HG03378 (cell line): ENCODE data around the gene AMIGO1.

ENCODE experiments used
- ATAC-seq: cut with Tn5 transposase; IDR thresholded peaks from one replicate; pipeline ENCODE4 v1.9.1; 2021; ENCODE audit warnings: mild to moderate bottlenecking, moderate library complexity; ENCODE audit not compliant: unreplicated experiment

Gene AMIGO1, protein sequence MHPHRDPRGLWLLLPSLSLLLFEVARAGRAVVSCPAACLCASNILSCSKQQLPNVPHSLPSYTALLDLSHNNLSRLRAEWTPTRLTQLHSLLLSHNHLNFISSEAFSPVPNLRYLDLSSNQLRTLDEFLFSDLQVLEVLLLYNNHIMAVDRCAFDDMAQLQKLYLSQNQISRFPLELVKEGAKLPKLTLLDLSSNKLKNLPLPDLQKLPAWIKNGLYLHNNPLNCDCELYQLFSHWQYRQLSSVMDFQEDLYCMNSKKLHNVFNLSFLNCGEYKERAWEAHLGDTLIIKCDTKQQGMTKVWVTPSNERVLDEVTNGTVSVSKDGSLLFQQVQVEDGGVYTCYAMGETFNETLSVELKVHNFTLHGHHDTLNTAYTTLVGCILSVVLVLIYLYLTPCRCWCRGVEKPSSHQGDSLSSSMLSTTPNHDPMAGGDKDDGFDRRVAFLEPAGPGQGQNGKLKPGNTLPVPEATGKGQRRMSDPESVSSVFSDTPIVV

DNA sequence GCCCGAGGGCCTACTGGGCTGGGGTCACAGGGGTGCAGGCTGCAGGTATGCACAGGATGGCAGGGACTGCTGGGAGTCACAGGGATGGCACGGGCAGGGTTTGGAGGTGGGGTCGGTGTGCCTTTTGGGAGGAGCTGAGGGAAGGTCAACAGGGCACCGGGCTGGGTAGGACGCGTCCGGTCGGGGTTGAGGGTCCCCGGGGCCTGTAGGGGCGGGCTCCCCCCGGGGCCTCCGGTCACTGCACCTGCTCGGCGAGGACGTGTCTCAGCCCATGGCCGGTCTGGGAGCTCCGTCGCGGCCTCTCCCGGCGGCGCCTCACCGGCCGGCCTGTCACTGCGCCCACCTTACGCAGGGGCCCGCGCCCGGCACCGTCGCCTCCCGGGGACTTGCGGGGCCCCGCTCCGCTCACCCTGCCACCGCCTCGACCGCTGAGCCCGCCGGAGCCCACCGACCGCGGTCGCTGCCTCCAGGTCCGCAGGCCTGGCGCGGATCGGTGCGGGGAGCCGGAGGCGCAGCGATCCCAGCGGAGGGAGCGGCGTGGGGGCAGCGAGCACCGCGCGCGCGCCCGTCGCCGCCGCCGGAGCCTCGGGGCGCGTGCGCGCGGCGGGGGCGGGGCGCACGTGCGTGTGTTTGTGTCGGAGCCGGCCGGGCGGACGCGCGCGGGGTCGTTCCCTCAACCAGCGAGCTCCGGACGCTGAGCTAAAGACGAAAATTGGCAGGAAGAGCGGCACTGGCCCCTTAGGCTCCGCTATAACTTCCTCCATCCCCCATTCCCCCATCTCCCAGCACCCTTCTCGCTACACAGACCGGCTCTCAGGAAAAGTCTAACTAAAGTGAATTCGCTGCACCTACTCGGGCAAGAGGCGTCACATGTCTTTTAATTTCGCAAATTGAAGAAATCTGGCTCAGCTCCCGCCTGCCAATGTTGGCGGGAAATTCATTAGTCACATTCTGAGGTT lies at the start of gene AMIGO1:
Gene AMIGO1 (minus strand): TSS at position 552 of the 959 bp plus-strand sequence. CDS start 815 bp downstream, outside the sequence.
- ATAC-seq: no peak

DNA sequence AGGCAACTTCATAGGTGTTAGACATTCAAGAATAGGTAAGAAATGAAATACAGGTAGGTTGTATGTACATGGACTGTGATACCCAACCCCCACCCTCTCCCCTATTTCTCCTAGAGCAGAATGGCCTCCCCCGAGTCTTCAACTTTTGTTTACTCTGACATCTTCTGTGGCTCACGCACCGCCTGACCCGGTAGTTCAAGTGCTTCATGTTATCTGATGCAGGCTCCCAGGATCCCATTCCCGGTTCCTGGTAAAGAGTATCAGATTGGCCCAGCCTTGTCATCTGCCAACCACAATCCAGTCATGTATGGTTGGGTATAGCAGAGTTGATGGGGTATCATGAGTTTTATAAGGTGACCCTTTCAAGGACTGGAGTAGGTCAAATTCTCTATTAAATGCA lies 48.0 kb upstream of the AMIGO1 start:
- ATAC-seq: no peak

DNA sequence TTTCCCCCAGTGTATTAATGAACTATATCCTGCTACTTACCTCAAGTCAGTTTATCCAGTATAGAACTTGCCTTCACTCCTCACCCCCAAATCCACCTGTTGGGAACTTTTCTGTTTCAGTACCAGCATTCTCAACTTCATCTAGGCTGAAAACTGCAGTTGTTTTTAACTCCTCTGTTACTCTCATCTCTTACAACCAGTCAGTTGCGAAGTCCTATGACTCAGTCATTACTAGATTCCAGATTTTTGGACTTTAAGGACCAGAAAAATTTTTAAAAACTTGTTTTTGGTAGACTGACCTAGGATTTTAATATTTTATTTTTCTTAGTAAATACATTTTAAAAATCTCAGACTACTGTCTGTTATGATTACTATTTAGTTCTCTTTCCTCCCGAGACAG lies 47.0 kb upstream of the AMIGO1 start:
- ATAC-seq: no peak

DNA sequence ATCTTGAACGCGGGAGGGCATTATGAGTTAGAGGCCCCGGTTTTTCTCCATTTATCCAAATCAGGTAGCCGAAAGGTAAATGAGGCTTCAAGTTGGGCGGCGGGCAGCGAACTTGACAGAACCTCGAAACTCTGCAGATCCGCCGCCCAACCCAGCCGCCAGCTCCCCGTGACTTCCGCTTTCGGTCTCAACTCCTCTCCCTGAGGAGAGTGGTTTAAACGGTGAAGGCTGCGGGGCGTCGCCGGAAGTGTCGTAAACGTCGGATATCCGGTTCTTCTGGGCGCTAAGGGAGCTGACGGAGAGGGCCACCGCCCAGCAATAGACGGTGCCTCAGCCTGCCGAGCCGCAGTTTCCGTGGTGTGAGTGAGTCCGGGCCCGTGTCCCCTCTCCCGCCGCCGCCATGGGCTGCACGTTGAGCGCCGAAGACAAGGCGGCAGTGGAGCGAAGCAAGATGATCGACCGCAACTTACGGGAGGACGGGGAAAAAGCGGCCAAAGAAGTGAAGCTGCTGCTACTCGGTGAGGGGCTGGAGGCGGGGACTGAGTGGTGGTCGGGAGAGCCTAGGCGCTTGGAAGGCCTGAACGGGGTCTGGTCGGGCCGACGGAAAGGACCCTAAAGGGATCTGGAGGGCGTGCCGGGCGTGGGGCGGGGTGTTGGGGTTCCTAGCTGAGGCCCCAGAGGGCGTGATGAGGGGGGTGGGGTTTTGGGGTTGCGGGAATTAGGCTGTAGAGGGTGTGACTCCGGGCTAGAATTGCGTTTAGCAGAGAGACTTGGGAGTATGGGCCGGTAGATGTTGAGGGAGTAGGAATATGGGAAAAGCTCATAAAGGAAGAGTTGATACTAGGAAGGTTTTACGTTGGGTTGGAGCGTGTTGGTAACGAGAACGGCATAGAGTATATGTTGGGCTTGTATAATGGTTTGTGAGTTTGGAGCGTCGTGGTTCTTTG lies 39.1 kb upstream of the AMIGO1 start, which contains the start of gene GNAI3:
Gene GNAI3 (plus strand): TSS at position 295 of the 947 bp plus-strand sequence. CDS start 106 bp downstream, at position 401.
- ATAC-seq: peak; percentile 85

DNA sequence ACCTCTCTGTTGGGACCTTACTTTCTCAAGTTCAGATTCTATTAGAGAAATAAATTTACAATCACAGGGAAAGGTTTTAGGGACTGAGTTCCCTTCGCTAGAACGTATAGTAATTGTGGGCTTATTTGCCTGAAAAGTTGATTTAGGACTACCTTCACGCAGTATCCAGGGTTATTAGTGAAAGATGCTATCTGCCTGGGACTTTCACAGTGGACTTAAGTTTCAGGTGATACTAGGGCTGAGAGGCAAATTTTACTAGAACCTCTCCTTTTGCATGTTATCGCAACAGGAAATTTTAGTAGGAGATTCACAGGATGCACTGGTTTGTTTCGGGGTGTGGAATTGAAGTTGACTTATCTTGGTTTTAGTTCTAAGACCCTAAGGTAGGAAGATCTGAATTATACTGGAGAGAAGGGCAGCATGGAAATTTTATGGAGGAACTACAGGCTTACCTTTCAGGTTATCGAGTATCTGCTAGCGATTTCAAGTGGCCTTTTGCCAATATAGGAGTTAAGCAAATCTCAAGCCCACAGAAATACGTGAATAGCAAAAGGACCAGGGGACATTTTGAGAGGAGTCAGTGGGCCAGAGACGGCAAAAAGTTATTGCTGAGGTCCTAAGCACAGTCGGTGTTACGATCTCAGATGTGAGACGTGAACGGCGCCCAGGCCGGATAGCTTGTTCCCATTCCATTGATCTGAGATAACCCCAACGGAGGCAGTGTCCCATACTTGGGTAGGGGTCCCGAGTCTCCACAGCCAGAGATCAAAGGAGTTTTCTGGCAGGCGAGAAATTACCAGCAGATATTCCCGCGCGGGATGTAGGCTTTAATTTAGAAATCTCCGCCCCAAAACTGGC lies 38.2 kb upstream of the AMIGO1 start:
- ATAC-seq: no peak

DNA sequence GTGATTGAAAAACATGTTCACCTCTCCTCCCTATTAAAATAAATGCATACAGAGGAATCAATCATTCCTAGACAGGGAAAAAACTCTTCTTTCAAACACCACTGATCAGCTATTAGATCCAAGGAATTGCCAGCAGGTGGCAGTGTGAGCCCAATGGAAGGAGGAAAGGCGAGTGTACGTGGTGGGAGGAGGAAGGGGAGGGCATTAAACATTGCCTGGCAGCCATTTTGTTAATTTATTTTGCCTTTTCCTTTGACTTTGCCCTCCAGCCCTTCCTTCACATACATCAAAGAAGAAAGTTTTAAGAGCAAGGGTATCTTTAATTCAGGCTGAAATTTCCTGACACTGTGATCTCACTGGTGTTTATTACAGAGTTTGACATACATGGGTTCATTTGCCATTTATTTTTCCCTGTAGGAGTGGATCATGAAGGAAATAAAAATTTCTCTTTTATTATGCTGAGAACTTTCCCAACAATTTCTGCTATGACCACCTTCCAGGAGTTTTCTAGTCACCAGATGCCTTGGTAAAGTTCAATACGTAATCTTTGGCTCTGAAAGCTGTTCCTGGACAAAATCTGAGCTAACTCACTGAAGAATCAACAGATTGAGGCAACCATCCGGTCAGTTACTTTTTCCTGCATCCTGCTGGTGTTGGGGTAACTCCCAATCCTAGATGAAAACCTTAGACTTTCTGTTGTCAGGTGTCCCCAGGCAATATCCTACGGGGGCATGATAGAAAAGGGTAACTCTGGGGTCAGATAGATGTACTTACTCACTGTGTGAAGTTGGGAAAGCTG lies 37.0 kb upstream of the AMIGO1 start:
- ATAC-seq: peak; percentile 44

DNA sequence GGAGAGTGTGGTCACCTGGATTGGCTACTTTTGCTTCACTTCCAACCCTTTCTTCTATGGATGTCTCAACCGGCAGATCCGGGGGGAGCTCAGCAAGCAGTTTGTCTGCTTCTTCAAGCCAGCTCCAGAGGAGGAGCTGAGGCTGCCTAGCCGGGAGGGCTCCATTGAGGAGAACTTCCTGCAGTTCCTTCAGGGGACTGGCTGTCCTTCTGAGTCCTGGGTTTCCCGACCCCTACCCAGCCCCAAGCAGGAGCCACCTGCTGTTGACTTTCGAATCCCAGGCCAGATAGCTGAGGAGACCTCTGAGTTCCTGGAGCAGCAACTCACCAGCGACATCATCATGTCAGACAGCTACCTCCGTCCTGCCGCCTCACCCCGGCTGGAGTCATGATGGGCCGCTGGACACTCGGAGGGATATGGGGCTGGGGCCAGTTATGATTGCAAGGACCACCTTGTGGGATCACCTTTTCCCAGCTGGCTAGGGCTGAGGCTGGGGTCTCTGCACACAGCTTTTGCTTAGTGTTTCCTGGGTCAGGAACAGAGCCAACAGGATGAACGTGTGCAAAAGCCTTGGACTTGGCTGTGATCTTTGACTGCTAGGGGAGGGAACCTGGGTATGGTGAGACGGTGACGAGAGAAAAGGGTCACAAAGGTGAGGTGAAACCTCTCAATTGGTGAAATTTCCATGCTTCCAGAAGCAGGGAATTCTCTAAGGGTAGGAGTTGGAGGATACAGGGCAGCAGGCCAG lies 34.6 kb upstream of the AMIGO1 start:
- ATAC-seq: no peak

DNA sequence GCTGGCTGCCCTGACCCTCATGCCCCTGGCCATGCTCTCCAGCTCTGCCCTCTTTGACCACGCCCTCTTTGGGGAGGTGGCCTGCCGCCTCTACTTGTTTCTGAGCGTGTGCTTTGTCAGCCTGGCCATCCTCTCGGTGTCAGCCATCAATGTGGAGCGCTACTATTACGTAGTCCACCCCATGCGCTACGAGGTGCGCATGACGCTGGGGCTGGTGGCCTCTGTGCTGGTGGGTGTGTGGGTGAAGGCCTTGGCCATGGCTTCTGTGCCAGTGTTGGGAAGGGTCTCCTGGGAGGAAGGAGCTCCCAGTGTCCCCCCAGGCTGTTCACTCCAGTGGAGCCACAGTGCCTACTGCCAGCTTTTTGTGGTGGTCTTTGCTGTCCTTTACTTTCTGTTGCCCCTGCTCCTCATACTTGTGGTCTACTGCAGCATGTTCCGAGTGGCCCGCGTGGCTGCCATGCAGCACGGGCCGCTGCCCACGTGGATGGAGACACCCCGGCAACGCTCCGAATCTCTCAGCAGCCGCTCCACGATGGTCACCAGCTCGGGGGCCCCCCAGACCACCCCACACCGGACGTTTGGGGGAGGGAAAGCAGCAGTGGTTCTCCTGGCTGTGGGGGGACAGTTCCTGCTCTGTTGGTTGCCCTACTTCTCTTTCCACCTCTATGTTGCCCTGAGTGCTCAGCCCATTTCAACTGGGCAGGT lies 33.9 kb upstream of the AMIGO1 start:
- ATAC-seq: no peak

DNA sequence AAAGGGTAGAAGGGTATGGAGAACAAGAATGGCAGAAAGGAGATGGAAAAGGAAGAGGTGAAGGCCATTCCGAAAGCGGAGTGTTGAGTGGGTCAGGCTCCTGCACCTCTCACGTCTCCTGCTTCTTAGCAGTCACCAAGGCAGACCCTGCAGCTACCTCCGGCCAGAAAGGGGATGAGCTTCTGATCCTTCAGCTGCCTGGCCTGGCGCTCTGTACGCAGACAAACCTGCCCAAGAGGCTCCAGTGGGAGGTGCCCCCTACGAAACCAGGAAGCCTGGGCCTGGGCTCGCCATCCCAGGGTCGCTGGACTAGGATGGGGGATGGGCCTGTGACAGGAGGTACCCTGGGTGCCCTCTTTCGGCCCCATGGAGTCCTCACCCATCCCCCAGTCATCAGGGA lies 33.1 kb upstream of the AMIGO1 start:
- ATAC-seq: no peak

DNA sequence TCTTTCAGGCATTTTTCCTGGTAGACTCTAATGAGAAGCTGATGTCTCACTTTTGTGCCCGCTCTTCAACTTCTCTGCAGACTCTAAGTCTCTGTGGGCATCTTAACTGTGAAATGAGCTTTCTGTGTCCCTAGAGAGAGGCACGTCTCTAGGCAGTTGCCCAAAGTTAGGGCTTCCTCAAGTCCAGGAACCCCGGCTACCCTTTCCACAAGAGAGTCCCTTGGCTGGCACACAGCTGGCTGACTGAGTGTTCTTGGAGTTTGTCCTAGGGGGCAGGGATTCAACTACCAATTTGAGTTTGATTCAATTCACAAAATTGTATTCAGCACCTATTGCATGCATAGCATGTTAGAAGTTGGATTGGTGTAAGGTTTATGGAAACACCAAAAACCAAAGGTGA lies 31.6 kb upstream of the AMIGO1 start:
- ATAC-seq: no peak

DNA sequence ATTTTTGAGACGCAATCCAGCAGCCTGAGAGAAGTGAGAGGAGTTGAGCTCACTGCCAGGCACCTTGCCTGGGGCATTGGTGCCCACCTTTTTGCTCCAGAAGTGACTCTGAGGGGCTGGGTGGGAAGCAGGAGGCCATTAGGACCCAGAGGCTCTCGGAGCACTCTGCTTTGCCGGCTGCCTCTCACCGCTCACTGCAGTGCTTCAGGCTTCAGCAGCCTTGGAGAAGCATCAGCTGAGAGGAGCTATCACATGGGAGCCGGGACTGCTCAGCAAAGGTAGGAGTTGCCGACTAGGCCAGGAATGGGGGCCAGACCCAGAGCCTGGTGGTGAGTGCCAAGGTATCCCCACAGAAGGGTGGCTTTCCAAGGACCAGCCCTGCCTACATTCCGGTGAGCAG lies 30.1 kb upstream of the AMIGO1 start, which contains the start of gene GPR61:
Gene GPR61 (plus strand): TSS at position 197 of the 400 bp plus-strand sequence. CDS start 3,151 bp downstream, outside the sequence.
- ATAC-seq: no peak

DNA sequence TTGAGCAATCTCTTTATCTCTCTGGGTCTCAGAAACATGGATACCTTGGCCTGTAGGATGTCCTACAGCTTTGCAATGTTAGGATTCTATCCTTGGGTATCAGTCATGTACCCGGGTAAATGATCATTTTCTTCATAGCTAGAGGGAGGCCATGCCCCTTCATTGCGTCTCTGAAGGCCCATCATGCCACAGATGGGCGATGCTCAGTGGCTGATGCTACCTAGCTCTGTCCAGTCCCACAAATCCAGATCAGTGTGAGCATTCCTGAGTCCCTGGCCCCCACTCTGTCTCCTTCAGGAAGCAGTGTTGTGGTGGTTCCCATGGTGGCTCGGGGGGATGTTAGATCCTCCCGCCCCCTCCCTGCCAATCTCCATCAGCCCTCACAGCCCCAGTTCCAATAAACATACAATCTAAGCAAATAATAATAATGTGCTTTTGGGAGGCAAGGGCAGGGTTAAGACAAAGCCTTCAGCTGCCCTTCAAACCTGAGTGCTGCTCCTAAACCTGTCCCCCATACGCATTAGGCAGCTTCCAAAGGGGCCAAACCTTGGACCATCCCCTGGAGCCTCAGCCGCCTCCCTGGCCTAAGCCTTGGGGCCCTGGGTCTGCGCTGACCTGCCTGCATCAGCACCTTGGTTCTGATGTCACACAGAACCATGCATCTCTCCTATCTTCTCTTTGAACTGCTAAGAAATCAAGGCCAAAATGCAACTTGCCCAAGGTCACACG lies 29.5 kb upstream of the AMIGO1 start:
- no peak for ATAC-seq

DNA sequence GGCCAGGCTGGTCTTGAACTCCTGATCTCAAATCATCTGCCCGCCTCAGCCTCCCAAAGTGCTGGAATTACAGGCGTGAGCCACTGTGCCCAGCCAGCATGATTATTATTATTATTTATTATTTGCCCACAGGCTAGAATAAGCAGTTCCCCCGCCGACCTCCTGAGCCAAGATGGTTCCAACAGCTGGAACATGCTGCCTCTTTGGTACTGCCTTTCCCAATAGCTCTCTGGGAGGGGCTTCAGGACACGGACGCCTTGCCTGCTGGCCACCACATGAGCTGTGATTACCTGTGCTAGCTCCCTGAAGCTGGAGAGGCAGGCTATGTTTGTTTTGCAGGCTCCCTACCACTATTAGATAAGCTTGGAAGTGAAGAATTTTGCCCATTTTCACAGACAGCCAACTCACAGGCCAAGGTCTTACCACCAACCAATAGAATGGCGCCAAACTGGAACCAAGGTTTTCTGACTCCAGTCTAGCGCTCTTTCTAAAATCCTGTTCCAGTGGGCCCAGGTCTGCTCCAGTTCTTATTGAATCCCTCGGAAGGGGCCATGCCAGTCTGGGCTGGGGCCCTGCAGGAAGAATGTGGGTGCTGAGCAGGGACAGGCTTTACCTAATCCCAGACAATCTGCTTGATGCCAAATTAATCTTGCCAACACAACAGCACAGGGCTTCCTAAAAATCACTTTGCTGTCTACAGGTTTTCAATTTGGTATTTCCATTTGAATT lies 28.1 kb upstream of the AMIGO1 start:
- no peak for ATAC-seq

DNA sequence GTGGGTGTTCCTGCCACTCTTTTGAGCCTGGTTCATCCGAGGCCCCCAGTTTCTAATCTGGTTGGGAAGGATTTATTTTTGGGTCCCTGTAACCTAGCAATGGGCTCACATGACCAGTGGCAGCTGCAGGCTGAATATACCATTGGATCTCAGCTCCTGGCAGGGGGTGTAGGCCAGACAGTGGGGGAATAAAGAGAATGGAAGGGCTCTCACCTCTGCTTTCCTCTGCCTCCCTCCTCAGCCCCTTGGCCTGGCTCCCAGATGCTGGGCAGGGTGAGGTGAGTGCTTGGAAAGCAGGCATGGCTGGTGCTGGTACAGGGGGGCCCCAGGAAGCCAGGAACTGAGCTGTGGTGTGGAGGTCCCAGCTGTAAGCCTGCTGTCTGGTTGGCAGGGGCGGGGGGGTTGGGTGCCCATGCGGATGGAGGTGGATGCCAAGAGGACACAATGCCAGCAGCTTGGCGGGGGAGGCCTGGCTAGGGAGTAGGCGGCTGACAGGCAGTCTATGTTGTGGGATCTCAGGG lies 26.5 kb upstream of the AMIGO1 start:
- no peak for ATAC-seq

DNA sequence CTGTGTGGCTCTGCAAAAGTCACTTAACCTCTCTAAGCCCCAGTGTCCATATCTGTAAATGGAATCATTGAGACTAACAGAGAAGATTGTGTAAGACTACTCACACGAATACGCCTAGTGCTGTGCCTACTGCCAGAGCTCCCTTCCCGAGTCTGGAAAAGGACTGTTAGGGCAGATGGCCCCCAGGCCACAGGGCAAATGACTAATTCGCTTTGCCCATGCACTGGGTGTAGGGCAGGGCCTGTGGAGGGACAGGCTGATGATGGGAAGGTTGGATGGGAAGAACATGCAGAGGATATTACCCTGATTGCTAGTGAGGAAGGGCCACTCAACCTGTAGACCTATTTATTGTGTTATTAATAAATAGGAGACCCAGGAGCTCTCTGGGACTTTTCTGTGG lies 26.0 kb upstream of the AMIGO1 start:
- no peak for ATAC-seq
